ACC112 (cell line): ENCODE measurements around the gene ZNF511.

Experiments used
- H2AFZ ChIP-seq: fragments of 200-600 bp; sonication (generic); one replicate; pipeline ENCODE4 v1.6.0; 2017; ENCODE audit warnings: antibody characterized with exemption, low read length; ENCODE audit not compliant: unreplicated experiment
- H3K27ac ChIP-seq: fragments of 200-600 bp; sonication (generic); 2 replicates; pipeline ENCODE4 v1.5.1; 2014; ENCODE audit warnings: low read depth, mild to moderate bottlenecking, antibody characterized with exemption, low read length, moderate library complexity
- H3K27me3 ChIP-seq: fragments of 200-600 bp; sonication (generic); 2 replicates; pipeline ENCODE4 v1.6.1; 2014; ENCODE audit warnings: mild to moderate bottlenecking, antibody characterized with exemption, low read length, moderate library complexity, mixed read lengths; ENCODE audit not compliant: insufficient read depth
- H3K36me3 ChIP-seq: fragments of 200-600 bp; sonication (generic); 2 replicates; pipeline ENCODE4 v1.6.1; 2016; ENCODE audit warnings: mild to moderate bottlenecking, antibody characterized with exemption, low read length, moderate library complexity, mixed read lengths; ENCODE audit not compliant: insufficient read depth
- H3K4me1 ChIP-seq: fragments of 200-600 bp; sonication (generic); one replicate; pipeline ENCODE4 v1.6.1; 2016; ENCODE audit warnings: low read length, mixed read lengths; ENCODE audit not compliant: insufficient read depth, unreplicated experiment, control insufficient read depth
- H3K4me3 ChIP-seq: fragments of 200-600 bp; sonication (generic); 2 replicates; pipeline ENCODE4 v1.5.1; 2014; ENCODE audit warnings: mild to moderate bottlenecking, low read depth, low read length
- H3K79me2 ChIP-seq: fragments of 200-600 bp; sonication (generic); one replicate; pipeline ENCODE4 v1.6.0; 2016; ENCODE audit warnings: low read length; ENCODE audit not compliant: control insufficient read depth, unreplicated experiment, insufficient read depth

ZNF511 gene

DNA sequence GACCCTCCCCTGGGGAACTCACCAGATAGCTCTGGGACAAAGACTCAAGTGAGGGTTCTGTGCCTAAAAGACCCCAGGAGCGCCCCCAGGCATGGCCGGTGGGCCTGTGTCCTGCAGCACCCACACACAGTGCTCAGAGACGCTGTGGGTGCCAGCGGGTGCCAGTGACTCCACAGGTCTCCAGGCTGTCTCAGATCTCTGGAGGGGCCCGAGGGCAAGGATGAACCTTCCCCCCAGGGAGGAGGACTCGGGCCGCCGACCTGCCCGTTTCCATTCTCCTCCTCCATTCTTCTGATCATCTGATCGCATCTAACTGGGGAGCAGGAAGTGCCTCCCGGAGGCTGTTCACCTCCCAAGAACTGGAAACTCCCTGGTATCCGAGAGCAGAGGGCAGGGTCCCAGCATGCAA is 33.0 kb upstream of the ZNF511 start:
- Histone ChIP-seq H3K4me3 (no peak overlapping the region), H2AFZ (no peak overlapping the region), H3K4me1 (peaks cover 8% of the 10 kb centered on the region), H3K27ac (no peak overlapping the region), H3K79me2 (no peaks in the 10 kb centered on the region), H3K27me3 (peaks cover 14% of the 10 kb centered on the region; the same call in 1 of the 2 replicates), H3K36me3 (no peaks in the 10 kb centered on the region)

- H2AFZ ChIP-seq: no peak overlapping the region
- no peaks in the 10 kb centered on the region for H3K79me2 ChIP-seq
- H3K27ac ChIP-seq: no peak overlapping the region
- no peak overlapping the region for H3K4me3 ChIP-seq
- H3K4me1 ChIP-seq: peaks cover 8% of the 10 kb centered on the region
- H3K27me3 ChIP-seq: peaks cover 14% of the 10 kb centered on the region; the same call in 1 of the 2 replicates
- H3K36me3 ChIP-seq: no peaks in the 10 kb centered on the region
Measured at GRCh38 chr10:133276100-133276434, 32.6 kb upstream of the ZNF511 start.

DNA sequence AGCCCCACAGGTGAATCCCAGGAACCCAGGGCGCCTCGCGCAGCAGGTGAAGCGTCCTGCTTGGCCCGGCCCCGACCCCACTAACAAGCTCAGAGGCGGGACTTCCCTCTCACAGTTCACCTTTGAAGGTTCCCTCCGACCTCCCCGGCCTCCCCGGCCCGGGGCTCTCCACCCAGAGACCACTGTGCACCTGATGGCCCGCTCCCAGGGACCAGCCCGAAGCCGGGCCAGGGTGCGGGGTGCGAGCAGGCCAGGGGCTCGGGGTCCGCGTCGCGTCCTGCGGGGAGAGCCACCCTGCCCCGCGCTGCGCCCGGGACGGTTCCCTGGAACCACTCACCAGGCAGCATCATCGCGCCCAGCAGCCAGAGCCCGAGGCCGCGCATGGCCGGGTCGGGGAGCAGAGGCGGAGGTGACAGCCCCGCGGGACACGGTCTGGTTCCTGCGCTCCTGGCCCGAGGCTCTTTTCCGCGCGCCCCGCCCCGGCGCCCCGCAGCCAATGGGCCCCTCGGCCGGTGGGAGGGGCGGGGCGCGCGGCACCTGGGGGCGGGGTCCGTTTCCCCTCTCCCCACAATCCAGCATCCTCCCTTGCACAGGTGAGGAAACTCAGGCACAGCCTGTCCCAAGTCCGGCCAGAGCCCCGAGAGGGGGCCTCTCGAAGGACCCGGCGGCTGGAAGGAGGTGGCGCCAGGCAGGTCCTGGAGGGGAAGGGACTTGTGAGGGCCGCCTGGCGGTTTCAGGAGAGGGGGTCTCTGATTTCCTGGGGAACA is 32.1 kb upstream of the ZNF511 start, which contains the start of gene ADAM8:
TSS of gene ADAM8 (minus strand) at position 434 of the 767 bp plus-strand sequence. CDS start at position 383, 51 bp downstream.
- no peaks in the 10 kb centered on the region for H3K79me2 ChIP-seq
- no peak within 1 kb of the TSS for H3K27ac ChIP-seq
- no peak within 1 kb of the TSS for H3K4me3 ChIP-seq
- no peaks in the 10 kb centered on the region for H3K36me3 ChIP-seq
- H3K27me3 ChIP-seq: peaks cover 14% of the 10 kb centered on the region; the same call in 1 of the 2 replicates
- no peak within 1 kb of the TSS for H2AFZ ChIP-seq
- H3K4me1 ChIP-seq: peaks cover 8% of the 10 kb centered on the region

GRCh38 chr10:133277277-133277992 is 31.3 kb upstream of the ZNF511 start:
- peaks cover 8% of the 10 kb centered on the region for H3K4me1 ChIP-seq
- no peak overlapping the region for H3K27ac ChIP-seq
- peaks cover 14% of the 10 kb centered on the region; the same call in 1 of the 2 replicates for H3K27me3 ChIP-seq
- H3K4me3 ChIP-seq: no peak overlapping the region
- no peaks in the 10 kb centered on the region for H3K36me3 ChIP-seq
- H2AFZ ChIP-seq: no peak overlapping the region
- H3K79me2 ChIP-seq: no peaks in the 10 kb centered on the region

DNA sequence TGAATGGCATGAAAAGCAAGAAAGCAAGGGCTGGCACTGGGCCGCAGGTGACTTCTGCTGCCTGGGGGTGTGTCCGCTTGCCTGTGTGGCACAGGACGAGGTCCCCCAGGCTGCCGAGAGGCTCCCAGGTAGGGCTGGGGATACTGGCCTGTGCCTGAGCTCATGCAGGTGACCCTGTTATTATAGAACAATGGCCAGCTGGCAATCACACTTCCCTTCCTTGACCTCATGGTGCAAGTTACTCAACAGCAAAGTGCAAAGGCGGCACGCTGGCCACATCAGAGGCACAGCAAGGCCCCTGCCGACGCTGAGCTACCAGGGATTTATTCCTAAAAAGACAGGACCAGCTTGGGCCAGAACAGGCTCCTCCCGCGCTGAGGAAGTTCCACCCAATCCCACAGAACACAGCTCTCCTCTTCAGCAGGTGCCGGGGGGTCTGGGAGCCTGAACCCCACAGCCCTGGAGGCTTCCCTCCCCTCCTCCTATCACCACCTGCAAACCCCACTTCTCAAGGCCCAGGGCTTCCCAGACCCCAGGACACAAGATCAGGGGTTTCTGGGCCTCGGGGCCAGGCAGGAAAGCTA is 30.6 kb upstream of the ZNF511 start:
- Histone ChIP-seq H3K27ac (no peak overlapping the region), H3K36me3 (no peaks in the 10 kb centered on the region), H2AFZ (no peak overlapping the region)

GRCh38 chr10:133278577-133279265 is 30.0 kb upstream of the ZNF511 start:
- Histone ChIP-seq H3K36me3 (no peaks in the 10 kb centered on the region), H3K27ac (no peak overlapping the region), H3K4me1 (peaks cover 8% of the 10 kb centered on the region), H3K79me2 (no peaks in the 10 kb centered on the region), H3K4me3 (no peak overlapping the region), H2AFZ (no peak overlapping the region), H3K27me3 (peaks cover 14% of the 10 kb centered on the region; the same call in 1 of the 2 replicates)

More for the DNA sequence above, 30.6 kb upstream of the ZNF511 start:
- no peak overlapping the region for H3K4me3 ChIP-seq
- H3K4me1 ChIP-seq: peaks cover 8% of the 10 kb centered on the region
- H3K27me3 ChIP-seq: peaks cover 14% of the 10 kb centered on the region; the same call in 1 of the 2 replicates
- H3K79me2 ChIP-seq: no peaks in the 10 kb centered on the region

GRCh38 chr10:133279326-133280226 is 29.1 kb upstream of the ZNF511 start:
- no peaks in the 10 kb centered on the region for H3K79me2 ChIP-seq
- H3K4me1 ChIP-seq: peaks cover 8% of the 10 kb centered on the region
- peaks cover 14% of the 10 kb centered on the region; the same call in 1 of the 2 replicates for H3K27me3 ChIP-seq
- H3K36me3 ChIP-seq: peaks cover under 1% of the 10 kb centered on the region; the same call in 1 of the 2 replicates
- no peak overlapping the region for H3K4me3 ChIP-seq
- no peak overlapping the region for H3K27ac ChIP-seq
- no peak overlapping the region for H2AFZ ChIP-seq

- Histone ChIP-seq H3K36me3 (peaks cover 4% of the 10 kb centered on the region; the same call in 1 of the 2 replicates), H3K79me2 (no peaks in the 10 kb centered on the region), H3K27ac (no peak overlapping the region), H3K27me3 (peaks cover 11% of the 10 kb centered on the region; the same call in 1 of the 2 replicates), H3K4me3 (no peak overlapping the region), H2AFZ (no peak overlapping the region), H3K4me1 (peaks cover 8% of the 10 kb centered on the region)
Measured at GRCh38 chr10:133280391-133281059, 28.2 kb upstream of the ZNF511 start.

GRCh38 chr10:133281084-133281483 is 27.6 kb upstream of the ZNF511 start:
- Histone ChIP-seq H3K4me3 (no peak overlapping the region), H3K27ac (no peak overlapping the region), H3K36me3 (peaks cover 8% of the 10 kb centered on the region; the same call in 1 of the 2 replicates), H3K4me1 (peaks cover 8% of the 10 kb centered on the region), H2AFZ (no peak overlapping the region), H3K79me2 (no peaks in the 10 kb centered on the region), H3K27me3 (peaks cover 5% of the 10 kb centered on the region; the same call in 1 of the 2 replicates)
